Thyroid gland (tissue), 4 donors: Measurements from ENCODE around the gene CCDC50.

Source experiments
- POLR2A ChIP-seq, 2 donors: fragments of 450-650 bp; IDR thresholded peaks; one replicate each; pipeline ENCODE4 v1.6.1; 2017; ENCODE audit warnings: antibody characterized with exemption in 2 of 2, mild to moderate bottlenecking in 2 of 2, moderate library complexity in 1 of 2
- TF ChIP-seq, protein P1 (sequence below), 6 experiments: fragments of 200-600 bp in 3 of 6; fragments of 450-650 bp in 3 of 6; sonication (generic) in 3 of 6; IDR thresholded peaks; one replicate each; pipeline ENCODE4 v1.5.1; 2016 to 2019; ENCODE audit warnings: antibody characterized with exemption in 6 of 6, mild to moderate bottlenecking in 2 of 6, inconsistent platforms in 1 of 6, moderate library complexity in 1 of 6

DNA sequence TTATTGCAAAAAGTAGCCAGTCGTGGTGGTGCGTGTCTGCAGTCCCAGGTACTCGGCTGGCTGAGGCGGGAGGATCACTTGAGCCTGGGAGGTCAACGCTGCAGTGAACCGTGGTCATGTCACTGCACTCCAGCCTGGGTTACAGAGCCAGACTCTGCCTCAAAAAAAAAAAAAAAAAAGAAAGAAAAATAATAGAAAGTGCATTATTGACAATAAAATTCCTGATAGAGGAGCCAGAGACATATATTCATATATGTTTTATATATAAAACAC, 88.2 kb downstream of the CCDC50 start:
- TF ChIP-seq, protein P1, sequence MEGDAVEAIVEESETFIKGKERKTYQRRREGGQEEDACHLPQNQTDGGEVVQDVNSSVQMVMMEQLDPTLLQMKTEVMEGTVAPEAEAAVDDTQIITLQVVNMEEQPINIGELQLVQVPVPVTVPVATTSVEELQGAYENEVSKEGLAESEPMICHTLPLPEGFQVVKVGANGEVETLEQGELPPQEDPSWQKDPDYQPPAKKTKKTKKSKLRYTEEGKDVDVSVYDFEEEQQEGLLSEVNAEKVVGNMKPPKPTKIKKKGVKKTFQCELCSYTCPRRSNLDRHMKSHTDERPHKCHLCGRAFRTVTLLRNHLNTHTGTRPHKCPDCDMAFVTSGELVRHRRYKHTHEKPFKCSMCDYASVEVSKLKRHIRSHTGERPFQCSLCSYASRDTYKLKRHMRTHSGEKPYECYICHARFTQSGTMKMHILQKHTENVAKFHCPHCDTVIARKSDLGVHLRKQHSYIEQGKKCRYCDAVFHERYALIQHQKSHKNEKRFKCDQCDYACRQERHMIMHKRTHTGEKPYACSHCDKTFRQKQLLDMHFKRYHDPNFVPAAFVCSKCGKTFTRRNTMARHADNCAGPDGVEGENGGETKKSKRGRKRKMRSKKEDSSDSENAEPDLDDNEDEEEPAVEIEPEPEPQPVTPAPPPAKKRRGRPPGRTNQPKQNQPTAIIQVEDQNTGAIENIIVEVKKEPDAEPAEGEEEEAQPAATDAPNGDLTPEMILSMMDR (IDR thresholded peaks at IDR 0.05): no peak
- TF ChIP-seq POLR2A (IDR thresholded peaks at IDR 0.05): no peak
